OCI-LY1 (cell line): ENCODE results near the gene CDK5R2.

ENCODE experiments used
- H2AFZ ChIP-seq: fragments of 200-600 bp; sonication (generic), shearing (Covaris generic); 2 replicates; pipeline ENCODE4 v1.6.0; 2014; ENCODE audit warnings: antibody characterized with exemption, mild to moderate bottlenecking, low read length
- H3F3A ChIP-seq: fragments of 200-600 bp; sonication (generic), shearing (Covaris generic); 2 replicates; pipeline ENCODE4 v1.6.0; 2014; ENCODE audit warnings: mild to moderate bottlenecking, antibody characterized with exemption, low read length, moderate library complexity; ENCODE audit not compliant: insufficient read depth
- H3K27ac ChIP-seq: fragments of 200-600 bp; sonication (generic); 2 replicates; pipeline ENCODE4 v1.5.1; 2014; ENCODE audit warnings: low read length, mixed run types, mild to moderate bottlenecking, low read depth; ENCODE audit not compliant: poor library complexity, severe bottlenecking
- H3K27me3 ChIP-seq: fragments of 200-600 bp; sonication (generic); 2 replicates; pipeline ENCODE4 v1.6.0; 2014; ENCODE audit warnings: antibody characterized with exemption, mild to moderate bottlenecking, low read length, moderate library complexity; ENCODE audit not compliant: insufficient read depth
- H3K36me3 ChIP-seq: fragments of 200-600 bp; sonication (generic); 2 replicates; pipeline ENCODE4 v1.6.1; 2014; ENCODE audit warnings: mild to moderate bottlenecking, antibody characterized with exemption, low read length, moderate library complexity, mixed read lengths; ENCODE audit not compliant: insufficient read depth
- H3K4me1 ChIP-seq: fragments of 200-600 bp; sonication (generic); 2 replicates; pipeline ENCODE4 v1.5.1; 2014; ENCODE audit warnings: mild to moderate bottlenecking, low read length, moderate library complexity; ENCODE audit not compliant: insufficient read depth, severe bottlenecking
- H3K4me2 ChIP-seq: fragments of 200-600 bp; sonication (generic), shearing (Covaris generic); 2 replicates; pipeline ENCODE4 v1.6.1; 2014; ENCODE audit warnings: low read length
- H3K4me3 ChIP-seq: fragments of 200-600 bp; sonication (generic); 2 replicates; pipeline ENCODE4 v1.5.1; 2014; ENCODE audit warnings: low read length, low read depth, mild to moderate bottlenecking, mixed read lengths; ENCODE audit not compliant: poor library complexity, severe bottlenecking
- H3K79me2 ChIP-seq: fragments of 200-600 bp; shearing (Covaris generic); 2 replicates; pipeline ENCODE4 v1.6.1; 2016; ENCODE audit warnings: mixed run types, low read length, mixed read lengths; ENCODE audit not compliant: insufficient read depth
- H3K9ac ChIP-seq: fragments of 200-600 bp; sonication (generic), shearing (Covaris generic); 2 replicates; pipeline ENCODE4 v1.6.1; 2014; ENCODE audit warnings: mild to moderate bottlenecking, low read length, mixed read lengths
- H3K9me2 ChIP-seq: fragments of 200-600 bp; sonication (generic), shearing (Covaris generic); 2 replicates; pipeline ENCODE4 v1.6.1; 2014; ENCODE audit warnings: low read depth, mild to moderate bottlenecking, low read length, mixed read lengths
- H3K9me3 ChIP-seq: fragments of 200-600 bp; shearing (Covaris generic); 2 replicates; pipeline ENCODE4 v1.6.1; 2014; ENCODE audit warnings: low read length, mixed read lengths
- H4K20me1 ChIP-seq: fragments of 200-600 bp; sonication (generic), shearing (Covaris generic); 2 replicates; pipeline ENCODE4 v1.6.0; 2016; ENCODE audit warnings: mild to moderate bottlenecking, low read length; ENCODE audit not compliant: insufficient read depth
- EZH2 ChIP-seq: fragments of 200-600 bp; sonication (generic), shearing (Covaris generic); IDR thresholded peaks from 2 replicates; pipeline ENCODE4 v1.8.0; 2017; ENCODE audit warnings: borderline replicate concordance, mixed run types, mild to moderate bottlenecking, antibody characterized with exemption, low read length, moderate library complexity, mixed read lengths
- TF ChIP-seq, protein P1 (sequence below): fragments of 200-600 bp; sonication (generic), shearing (Covaris generic); IDR thresholded peaks from 2 replicates; pipeline ENCODE4 v1.5.1; 2017; ENCODE audit warnings: mild to moderate bottlenecking, antibody characterized with exemption, low read length, moderate library complexity, mixed read lengths

The CDK5R2 gene

DNA sequence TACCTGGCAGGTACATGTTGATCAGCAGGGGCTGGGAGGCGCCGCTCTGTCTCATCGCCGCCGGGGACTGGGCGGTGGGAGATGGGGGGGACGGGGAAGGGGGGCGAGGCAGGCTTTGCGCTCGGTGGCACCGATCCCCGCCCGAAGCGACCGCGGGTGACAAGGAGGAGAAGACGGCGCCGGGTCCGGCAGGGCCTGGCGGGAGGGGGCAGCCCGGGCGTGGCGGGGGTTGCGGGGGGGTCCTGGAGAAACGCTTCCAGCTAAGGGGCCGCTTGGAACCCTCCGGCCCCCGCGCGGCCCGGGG, 25.5 kb downstream of the CDK5R2 start, which contains the start of gene FEV:
Gene FEV (minus strand): TSS at position 164 of the 304 bp plus-strand sequence. CDS start 109 bp downstream, at position 55.
- Histone ChIP-seq H3K9me3 (no peaks in the 10 kb centered on the region), H3K4me3 (no peak within 1 kb of the TSS), H3K27ac (no peak within 1 kb of the TSS), H3K4me1 (no peaks in the 10 kb centered on the region), H3K36me3 (no peaks in the 10 kb centered on the region), H4K20me1 (no peaks in the 10 kb centered on the region), H3K9ac (no peak within 1 kb of the TSS), H3K9me2 (no peaks in the 10 kb centered on the region), H3K4me2 (no peak within 1 kb of the TSS), H3F3A (no peaks in the 10 kb centered on the region), H3K27me3 (no peaks in the 10 kb centered on the region), H2AFZ (no peak within 1 kb of the TSS), H3K79me2 (no peaks in the 10 kb centered on the region)
- no peak for TF ChIP-seq EZH2
- TF ChIP-seq, protein P1, sequence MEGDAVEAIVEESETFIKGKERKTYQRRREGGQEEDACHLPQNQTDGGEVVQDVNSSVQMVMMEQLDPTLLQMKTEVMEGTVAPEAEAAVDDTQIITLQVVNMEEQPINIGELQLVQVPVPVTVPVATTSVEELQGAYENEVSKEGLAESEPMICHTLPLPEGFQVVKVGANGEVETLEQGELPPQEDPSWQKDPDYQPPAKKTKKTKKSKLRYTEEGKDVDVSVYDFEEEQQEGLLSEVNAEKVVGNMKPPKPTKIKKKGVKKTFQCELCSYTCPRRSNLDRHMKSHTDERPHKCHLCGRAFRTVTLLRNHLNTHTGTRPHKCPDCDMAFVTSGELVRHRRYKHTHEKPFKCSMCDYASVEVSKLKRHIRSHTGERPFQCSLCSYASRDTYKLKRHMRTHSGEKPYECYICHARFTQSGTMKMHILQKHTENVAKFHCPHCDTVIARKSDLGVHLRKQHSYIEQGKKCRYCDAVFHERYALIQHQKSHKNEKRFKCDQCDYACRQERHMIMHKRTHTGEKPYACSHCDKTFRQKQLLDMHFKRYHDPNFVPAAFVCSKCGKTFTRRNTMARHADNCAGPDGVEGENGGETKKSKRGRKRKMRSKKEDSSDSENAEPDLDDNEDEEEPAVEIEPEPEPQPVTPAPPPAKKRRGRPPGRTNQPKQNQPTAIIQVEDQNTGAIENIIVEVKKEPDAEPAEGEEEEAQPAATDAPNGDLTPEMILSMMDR: no peak

- no peaks in the 10 kb centered on the region for H4K20me1 ChIP-seq
- H3K36me3 ChIP-seq: no peaks in the 10 kb centered on the region
- H3K79me2 ChIP-seq: no peaks in the 10 kb centered on the region
- H3K27ac ChIP-seq: no peak overlapping the region
- TF ChIP-seq, protein P1: no peak
- TF ChIP-seq EZH2: no peak
- no peak overlapping the region for H2AFZ ChIP-seq
- no peak overlapping the region for H3K4me3 ChIP-seq
- H3K27me3 ChIP-seq: no peaks in the 10 kb centered on the region
- H3K9ac ChIP-seq: no peak overlapping the region
- H3K9me2 ChIP-seq: no peaks in the 10 kb centered on the region
- H3K4me2 ChIP-seq: no peak overlapping the region
- H3F3A ChIP-seq: no peaks in the 10 kb centered on the region
- H3K9me3 ChIP-seq: no peaks in the 10 kb centered on the region
- no peaks in the 10 kb centered on the region for H3K4me1 ChIP-seq
Observed at GRCh38 chr2:218985325-218986091, 26.0 kb downstream of the CDK5R2 start.

GRCh38 chr2:218986148-218986761, 26.8 kb downstream of the CDK5R2 start:
- no peaks in the 10 kb centered on the region for H4K20me1 ChIP-seq
- H3K9ac ChIP-seq: no peak overlapping the region
- TF ChIP-seq EZH2: no peak
- TF ChIP-seq, protein P1: no peak
- H3K9me2 ChIP-seq: no peaks in the 10 kb centered on the region
- H3K27me3 ChIP-seq: no peaks in the 10 kb centered on the region
- H3K9me3 ChIP-seq: no peaks in the 10 kb centered on the region
- H3K27ac ChIP-seq: no peak overlapping the region
- no peaks in the 10 kb centered on the region for H3K79me2 ChIP-seq
- no peaks in the 10 kb centered on the region for H3K4me1 ChIP-seq
- H3K4me3 ChIP-seq: no peak overlapping the region
- H3K4me2 ChIP-seq: no peak overlapping the region
- no peaks in the 10 kb centered on the region for H3K36me3 ChIP-seq
- H3F3A ChIP-seq: no peaks in the 10 kb centered on the region
- H2AFZ ChIP-seq: no peak overlapping the region
